OCI-LY1 (cell line): ENCODE measurements around the gene NTPCR.

Source experiments
- H2AFZ ChIP-seq: fragments of 200-600 bp; sonication (generic), shearing (Covaris generic); 2 replicates; pipeline ENCODE4 v1.6.0; 2014; ENCODE audit warnings: antibody characterized with exemption, mild to moderate bottlenecking, low read length
- H3F3A ChIP-seq: fragments of 200-600 bp; sonication (generic), shearing (Covaris generic); 2 replicates; pipeline ENCODE4 v1.6.0; 2014; ENCODE audit warnings: mild to moderate bottlenecking, antibody characterized with exemption, low read length, moderate library complexity; ENCODE audit not compliant: insufficient read depth
- H3K27ac ChIP-seq: fragments of 200-600 bp; sonication (generic); 2 replicates; pipeline ENCODE4 v1.5.1; 2014; ENCODE audit warnings: low read length, mixed run types, mild to moderate bottlenecking, low read depth; ENCODE audit not compliant: poor library complexity, severe bottlenecking
- H3K27me3 ChIP-seq: fragments of 200-600 bp; sonication (generic); 2 replicates; pipeline ENCODE4 v1.6.0; 2014; ENCODE audit warnings: antibody characterized with exemption, mild to moderate bottlenecking, low read length, moderate library complexity; ENCODE audit not compliant: insufficient read depth
- H3K36me3 ChIP-seq: fragments of 200-600 bp; sonication (generic); 2 replicates; pipeline ENCODE4 v1.6.1; 2014; ENCODE audit warnings: mild to moderate bottlenecking, antibody characterized with exemption, low read length, moderate library complexity, mixed read lengths; ENCODE audit not compliant: insufficient read depth
- H3K4me1 ChIP-seq: fragments of 200-600 bp; sonication (generic); 2 replicates; pipeline ENCODE4 v1.5.1; 2014; ENCODE audit warnings: mild to moderate bottlenecking, low read length, moderate library complexity; ENCODE audit not compliant: insufficient read depth, severe bottlenecking
- H3K4me2 ChIP-seq: fragments of 200-600 bp; sonication (generic), shearing (Covaris generic); 2 replicates; pipeline ENCODE4 v1.6.1; 2014; ENCODE audit warnings: low read length
- H3K4me3 ChIP-seq: fragments of 200-600 bp; sonication (generic); 2 replicates; pipeline ENCODE4 v1.5.1; 2014; ENCODE audit warnings: low read length, low read depth, mild to moderate bottlenecking, mixed read lengths; ENCODE audit not compliant: poor library complexity, severe bottlenecking
- H3K79me2 ChIP-seq: fragments of 200-600 bp; shearing (Covaris generic); 2 replicates; pipeline ENCODE4 v1.6.1; 2016; ENCODE audit warnings: mixed run types, low read length, mixed read lengths; ENCODE audit not compliant: insufficient read depth
- H3K9ac ChIP-seq: fragments of 200-600 bp; sonication (generic), shearing (Covaris generic); 2 replicates; pipeline ENCODE4 v1.6.1; 2014; ENCODE audit warnings: mild to moderate bottlenecking, low read length, mixed read lengths
- H3K9me2 ChIP-seq: fragments of 200-600 bp; sonication (generic), shearing (Covaris generic); 2 replicates; pipeline ENCODE4 v1.6.1; 2014; ENCODE audit warnings: low read depth, mild to moderate bottlenecking, low read length, mixed read lengths
- H3K9me3 ChIP-seq: fragments of 200-600 bp; shearing (Covaris generic); 2 replicates; pipeline ENCODE4 v1.6.1; 2014; ENCODE audit warnings: low read length, mixed read lengths
- H4K20me1 ChIP-seq: fragments of 200-600 bp; sonication (generic), shearing (Covaris generic); 2 replicates; pipeline ENCODE4 v1.6.0; 2016; ENCODE audit warnings: mild to moderate bottlenecking, low read length; ENCODE audit not compliant: insufficient read depth
- CTCF ChIP-seq: fragments of 200-600 bp; sonication (generic), shearing (Covaris generic); IDR thresholded peaks from 2 replicates; pipeline ENCODE4 v1.5.1; 2017; ENCODE audit warnings: mild to moderate bottlenecking, antibody characterized with exemption, low read length, moderate library complexity, mixed read lengths
- EZH2 ChIP-seq: fragments of 200-600 bp; sonication (generic), shearing (Covaris generic); IDR thresholded peaks from 2 replicates; pipeline ENCODE4 v1.8.0; 2017; ENCODE audit warnings: borderline replicate concordance, mixed run types, mild to moderate bottlenecking, antibody characterized with exemption, low read length, moderate library complexity, mixed read lengths

Gene NTPCR

GRCh38 chr1:233027046-233027445 is 76.6 kb downstream of the NTPCR start:
- Histone ChIP-seq H3K4me2 (no peak overlapping the region), H2AFZ (no peak overlapping the region), H3K27me3 (no peaks in the 10 kb centered on the region), H3K79me2 (no peaks in the 10 kb centered on the region), H4K20me1 (no peaks in the 10 kb centered on the region), H3F3A (no peaks in the 10 kb centered on the region), H3K4me1 (no peaks in the 10 kb centered on the region), H3K36me3 (no peaks in the 10 kb centered on the region), H3K9me3 (no peaks in the 10 kb centered on the region), H3K9me2 (no peaks in the 10 kb centered on the region), H3K4me3 (no peak overlapping the region), H3K27ac (no peak overlapping the region), H3K9ac (no peak overlapping the region)
- TF ChIP-seq CTCF, result no peak
- TF ChIP-seq EZH2, result no peak

DNA sequence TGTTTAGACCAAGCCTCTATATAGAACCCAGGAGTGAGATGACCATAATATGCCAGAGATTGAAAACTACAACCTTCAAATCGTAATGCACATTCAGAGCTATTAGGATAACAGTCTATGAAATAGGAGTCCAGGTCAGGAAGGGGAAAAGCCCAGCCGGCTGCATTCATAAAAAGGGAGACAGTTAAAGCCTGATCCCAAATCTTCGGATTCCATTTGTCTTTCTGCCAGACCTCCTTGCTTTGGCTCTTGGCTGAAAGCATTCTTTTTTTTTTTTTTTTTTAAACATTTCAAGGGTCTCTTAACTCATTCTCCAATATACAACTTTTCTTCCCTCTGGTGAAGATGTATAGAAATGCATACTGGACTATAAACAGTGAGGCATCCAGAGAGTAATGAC is 81.1 kb downstream of the NTPCR start:
- Histone ChIP-seq H3K36me3 (no peaks in the 10 kb centered on the region), H3K9me3 (no peaks in the 10 kb centered on the region), H3K4me1 (no peaks in the 10 kb centered on the region), H3K4me3 (no peak overlapping the region), H3K9ac (no peak overlapping the region), H2AFZ (no peak overlapping the region), H3K79me2 (no peaks in the 10 kb centered on the region), H3K27me3 (no peaks in the 10 kb centered on the region), H4K20me1 (no peaks in the 10 kb centered on the region), H3F3A (no peaks in the 10 kb centered on the region), H3K27ac (no peak overlapping the region), H3K4me2 (no peak overlapping the region), H3K9me2 (no peaks in the 10 kb centered on the region)
- TF ChIP-seq EZH2, result no peak

DNA sequence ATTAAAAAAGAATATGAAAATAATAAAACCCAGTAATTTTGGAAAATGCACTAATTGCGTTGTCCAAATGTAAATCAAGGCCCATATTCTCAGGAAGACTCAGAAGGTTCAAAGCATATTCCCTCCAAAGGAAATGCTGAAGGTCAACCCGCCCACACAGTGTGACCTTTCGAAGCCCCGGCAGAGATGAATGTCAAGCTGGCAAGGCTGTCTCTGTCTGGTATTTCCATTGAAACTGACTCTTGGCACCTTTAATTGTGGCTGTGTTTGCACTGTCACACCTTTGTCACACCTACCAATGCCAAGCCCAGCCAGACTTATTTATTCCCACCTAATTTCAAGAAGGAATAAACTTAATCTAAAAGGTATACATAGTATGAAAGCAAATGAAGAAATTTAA is 82.5 kb downstream of the NTPCR start:
- Histone ChIP-seq H3K79me2 (no peaks in the 10 kb centered on the region), H3K9me2 (no peaks in the 10 kb centered on the region), H3F3A (no peaks in the 10 kb centered on the region), H3K4me2 (no peak overlapping the region), H3K36me3 (no peaks in the 10 kb centered on the region), H2AFZ (no peak overlapping the region), H3K4me1 (no peaks in the 10 kb centered on the region), H3K9me3 (no peaks in the 10 kb centered on the region), H3K27ac (no peak overlapping the region), H3K4me3 (no peak overlapping the region), H3K9ac (no peak overlapping the region), H4K20me1 (no peaks in the 10 kb centered on the region), H3K27me3 (no peaks in the 10 kb centered on the region)
- TF ChIP-seq EZH2, result no peak
- no peak for TF ChIP-seq CTCF

DNA sequence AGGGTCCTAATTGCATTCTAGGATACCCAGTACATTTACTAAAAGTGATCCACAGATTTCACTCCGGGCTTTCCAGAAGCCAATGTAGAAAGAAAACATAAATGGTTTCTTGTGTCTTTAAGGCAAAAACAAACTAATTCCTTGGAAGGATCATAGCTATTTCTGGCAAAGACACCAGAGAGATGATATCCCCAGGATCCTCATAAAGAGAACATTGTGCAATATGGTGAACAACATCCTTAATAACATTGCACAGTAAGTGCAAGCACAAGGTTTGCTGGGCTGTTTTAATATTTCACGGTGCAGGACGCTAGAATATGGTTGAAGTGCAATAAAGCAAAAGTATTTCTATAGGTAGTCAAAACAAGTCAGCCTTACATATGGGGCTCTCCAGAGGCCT is 83.0 kb downstream of the NTPCR start:
- Histone ChIP-seq H3K79me2 (no peaks in the 10 kb centered on the region), H2AFZ (no peak overlapping the region), H3K9me2 (no peaks in the 10 kb centered on the region), H4K20me1 (no peaks in the 10 kb centered on the region), H3K4me3 (no peak overlapping the region), H3K4me1 (no peaks in the 10 kb centered on the region), H3K27me3 (no peaks in the 10 kb centered on the region), H3K4me2 (no peak overlapping the region), H3K36me3 (no peaks in the 10 kb centered on the region), H3K9ac (no peak overlapping the region), H3K9me3 (no peaks in the 10 kb centered on the region), H3F3A (no peaks in the 10 kb centered on the region), H3K27ac (no peak overlapping the region)
- TF ChIP-seq CTCF, result no peak
- no peak for TF ChIP-seq EZH2
